Sigmoid colon (tissue), 7 donors: ENCODE data around the gene CD84. TPM values are rescaled to one million over a fixed set of nuclear protein-coding genes. Genes with fewer than 3 reads are reported as not detected.
"Not testable (repeated sequence)": the region's sequence is repeated elsewhere in the genome, so short reads cannot be mapped to it uniquely, and the experiment has no call there.

ENCODE experiments used
- DNase-seq: peaks from one replicate; pipeline ENCODE4 v3.0.0-alpha.2; 2019
- H3K27ac ChIP-seq, 4 donors: fragments of 200-600 bp; sonication (generic); one replicate each; pipeline ENCODE4 v1.5.1; 2016 to 2019; ENCODE audit warnings: mild to moderate bottlenecking in 1 of 4
- H3K27me3 ChIP-seq, 3 donors: fragments of 200-600 bp; sonication (generic); one replicate each; pipeline ENCODE4 v1.5.1; 2019; ENCODE audit warnings: mild to moderate bottlenecking in 1 of 3
- H3K36me3 ChIP-seq, 4 donors: fragments of 200-600 bp; sonication (generic); one replicate each; pipeline ENCODE4 v1.5.1; 2016 to 2019
- H3K4me1 ChIP-seq, 4 donors: fragments of 200-600 bp; sonication (generic); one replicate each; pipeline ENCODE4 v1.5.1; 2017 to 2019
- H3K4me3 ChIP-seq, 4 donors: fragments of 200-600 bp; sonication (generic); one replicate each; pipeline ENCODE4 v1.5.1; 2017 to 2019; ENCODE audit warnings: mild to moderate bottlenecking in 2 of 4, moderate library complexity in 1 of 4
- H3K9me3 ChIP-seq, 4 donors: fragments of 200-600 bp in 3 of 4; sonication (generic) in 3 of 4; one replicate each; pipeline versions ENCODE4 v1.5.1 to v1.6.1; 2013 to 2019
- CTCF ChIP-seq, 4 experiments: fragments of 450-650 bp in 3 of 4; fragments of 200-600 bp in 1 of 4; IDR thresholded peaks; one replicate each; pipeline ENCODE4 v1.5.1; 2016 to 2019; ENCODE audit warnings: antibody characterized with exemption in 4 of 4, mild to moderate bottlenecking in 3 of 4, moderate library complexity in 2 of 4
- EP300 ChIP-seq, 4 donors: sonication (generic); formaldehyde crosslinking; IDR thresholded peaks; one replicate each; pipeline ENCODE4 v1.6.1; 2017; ENCODE audit warnings: antibody characterized with exemption in 4 of 4
- POLR2A ChIP-seq, 2 donors: fragments of 450-650 bp; IDR thresholded peaks; one replicate each; pipeline ENCODE4 v1.6.1; 2016; ENCODE audit warnings: antibody characterized with exemption in 2 of 2, mild to moderate bottlenecking in 2 of 2, moderate library complexity in 2 of 2
- POLR2AphosphoS5 ChIP-seq, 4 donors: sonication (generic); formaldehyde crosslinking; IDR thresholded peaks; one replicate each; pipeline ENCODE4 v1.6.1; 2017; ENCODE audit warnings: antibody characterized with exemption in 4 of 4
- WGBS, 2 donors: extraction: QIAGEN DNeasy Blood & Tissue Kit; methylation state at CpG; one replicate each; pipeline ENCODE4 v1.1.7; 2013; 5-methylcytosine and 5-hydroxymethylcytosine counted together
- intact Hi-C: fragments of 100-400 bp; cut with DNase I; formaldehyde crosslinking; loops from one replicate; pipeline ENCODE4 v1.15.1; 2023
- polyA plus RNA-seq, 3 donors: library from polyadenylated mRNA; stranded (reverse); fragments of 200-250 nt; gene quantifications; one replicate each; pipeline ENCODE4 v1.2.3, GENCODE V29; 2013
- total RNA-seq, 4 donors: library from RNA; depleted of rRNA; stranded (reverse); fragments of >200 nt; gene quantifications; one replicate each; pipeline ENCODE4 v1.1.0, GENCODE V29; 2016
- donor health status: healthy with polysubstance abuse.
- donor health status: Bipolar disorder and iron deficiency.
- donor health status: healthy.

Gene CD84
- 1 to 10 TPM; 2.2 to 7.5 (median 3.3) TPM for total RNA-seq
- 1 to 10 TPM in 2 of 3 donors, under 1 TPM in 1; 0.60 to 5.5 (median 3.2) TPM for polyA plus RNA-seq

- Histone ChIP-seq H3K27ac (peak within 1 kb of the TSS in 1 of 4 donors; percentile 14), H3K9me3 (no peaks in the 10 kb centered on the region), H3K4me1 (no peaks in the 10 kb centered on the region), H3K27me3 (no peaks in the 10 kb centered on the region), H3K4me3 (peak within 1 kb of the TSS in 3 of 4 donors; percentile 11 to 31 (median 15)), H3K36me3 (no peaks in the 10 kb centered on the region)
- intact Hi-C loops = no loop called here
- DNase-seq = no peak
- WGBS, 2 donors = 26 to 34% methylated on average over 3 of the region's 3 CpGs
- TF ChIP-seq POLR2AphosphoS5 (IDR thresholded peaks at IDR 0.05) (peak in 1 of 4 donors; percentile 20), CTCF (IDR thresholded peaks at IDR 0.05) (no peak), POLR2A (IDR thresholded peaks at IDR 0.05) (no peak), EP300 (IDR thresholded peaks at IDR 0.05) (no peak)
These were observed at the start of gene CD84 for GRCh38 chr1:160579216-160579701. Gene CD84, minus strand, starts transcription at chr1:160579496. Its CDS starts 59 bp downstream, at chr1:160579437.

GRCh38 chr1:160628799-160629263 is 49.5 kb upstream of the CD84 start:
- no peaks in the 10 kb centered on the region for H3K27me3 ChIP-seq
- H3K36me3 ChIP-seq = no peaks in the 10 kb centered on the region
- no peak for DNase-seq
- intact Hi-C loops = no loop called here
- 63 to 80% methylated on average over 8 of the region's 8 CpGs for WGBS, 2 donors
- H3K9me3 ChIP-seq = no peaks in the 10 kb centered on the region
- H3K4me1 ChIP-seq = no peaks in the 10 kb centered on the region
- no peak overlapping the region for H3K4me3 ChIP-seq
- TF ChIP-seq POLR2A (IDR thresholded peaks at IDR 0.05) (no peak), POLR2AphosphoS5 (IDR thresholded peaks at IDR 0.05) (no peak)
- H3K27ac ChIP-seq = no peak overlapping the region

DNA sequence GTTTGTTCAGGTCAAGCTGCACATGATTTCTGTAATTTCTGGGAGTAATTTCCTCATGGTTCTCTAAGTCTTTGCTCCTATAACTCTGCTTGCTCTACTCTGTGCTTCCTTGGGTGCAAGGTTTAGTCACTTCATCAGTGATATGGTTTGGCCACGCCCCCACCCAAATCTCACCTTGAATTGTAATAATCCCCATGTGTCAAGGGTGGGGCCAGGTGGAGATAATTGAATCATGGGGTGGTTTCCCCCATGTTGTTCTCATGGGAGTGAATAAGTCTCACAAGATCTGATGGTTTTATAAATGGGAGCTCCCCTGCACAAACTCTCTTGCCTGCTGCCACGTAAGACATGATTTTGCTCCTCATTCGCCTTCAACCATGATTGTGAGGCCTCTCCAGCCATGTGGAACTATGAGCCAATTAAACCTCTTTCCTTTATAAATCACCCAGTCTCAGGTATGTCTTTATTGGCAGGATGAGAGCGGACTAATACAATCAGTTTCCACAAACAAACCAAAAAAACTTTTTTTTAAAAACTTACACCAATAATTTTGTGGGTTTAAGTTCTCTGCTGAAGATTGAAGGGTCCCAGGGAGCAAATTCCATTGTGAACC is 48.5 kb upstream of the CD84 start:
- H3K36me3 ChIP-seq, H3K4me3 ChIP-seq, H3K4me1 ChIP-seq, H3K27me3 ChIP-seq, DNase-seq, H3K27ac ChIP-seq, H3K9me3 ChIP-seq, intact Hi-C loops: not testable (repeated sequence)
- WGBS, 2 donors = 90% methylated on average over 4 of the region's 4 CpGs

- no peak overlapping the region for H3K4me3 ChIP-seq
- intact Hi-C loops = no loop called here
- no peak for DNase-seq
- no peaks in the 10 kb centered on the region for H3K4me1 ChIP-seq
- WGBS, 2 donors = 83 to 87% methylated on average over 1 of the region's 1 CpG
- no peaks in the 10 kb centered on the region for H3K27me3 ChIP-seq
- no peaks in the 10 kb centered on the region for H3K9me3 ChIP-seq
- TF ChIP-seq CTCF (IDR thresholded peaks at IDR 0.05) = no peak
- no peak for TF ChIP-seq POLR2AphosphoS5 (IDR thresholded peaks at IDR 0.05)
- no peak for TF ChIP-seq POLR2A (IDR thresholded peaks at IDR 0.05)
- TF ChIP-seq EP300 (IDR thresholded peaks at IDR 0.05) = no peak
- H3K27ac ChIP-seq = no peak overlapping the region
- no peaks in the 10 kb centered on the region for H3K36me3 ChIP-seq
These were observed 47.4 kb upstream of the CD84 start for GRCh38 chr1:160626509-160627342.

- TF ChIP-seq CTCF (IDR thresholded peaks at IDR 0.05) (no peak), POLR2AphosphoS5 (IDR thresholded peaks at IDR 0.05) (no peak), EP300 (IDR thresholded peaks at IDR 0.05) (no peak), POLR2A (IDR thresholded peaks at IDR 0.05) (no peak)
- Histone ChIP-seq H3K36me3 (no peaks in the 10 kb centered on the region), H3K4me1 (no peaks in the 10 kb centered on the region), H3K4me3 (no peak overlapping the region), H3K27me3 (no peaks in the 10 kb centered on the region), H3K27ac (no peak overlapping the region), H3K9me3 (no peaks in the 10 kb centered on the region)
- intact Hi-C loops = no loop called here
- WGBS, 2 donors = 70 to 86% methylated on average over 10 of the region's 10 CpGs
- DNase-seq = no peak
These were observed 46.6 kb upstream of the CD84 start for GRCh38 chr1:160625725-160626498.
